H1 (cell line): ENCODE data around the gene IKZF2. TPM values are rescaled to one million over a fixed set of nuclear protein-coding genes. Genes with fewer than 3 reads are reported as not detected.

Experiments
- CTCF ChIA-PET: fragments of 300-600 bp; sonication (Branson Sonifier 250); formaldehyde crosslinking; loops from one replicate; lab custom pipeline; 2021; ENCODE audit not compliant: partially characterized antibody; lab: Charles Lee
- POLR2A ChIA-PET: fragments of 300-600 bp; sonication (Branson Sonifier 250); formaldehyde crosslinking; loops from one replicate; lab custom pipeline; 2021; ENCODE audit warnings: inconsistent platforms; ENCODE audit not compliant: partially characterized antibody; lab: Charles Lee
- DNase-seq, 2 experiments: peaks; one replicate each; pipeline versions ENCODE4 v3.0.0 to v3.0.0-alpha.2; 2010 to 2022; ENCODE audit warnings: low spot score in 2 of 2, low read depth in 1 of 2, mixed read lengths in 1 of 2
- FAIRE-seq: peaks from 2 replicates; lab custom pipeline; 2011; peaks lifted over from hg19 to GRCh38; lab: Jason Lieb, UNC
- H2AFZ ChIP-seq: 2 replicates; pipeline ENCODE4 v1.8.1; 2012; ENCODE audit warnings: low read length, inconsistent platforms
- H2AK5ac ChIP-seq: 2 replicates; pipeline ENCODE4 v1.6.1; 2013; ENCODE audit warnings: low read depth, low read length
- H2BK120ac ChIP-seq: replicated peaks from 2 replicates; pipeline ENCODE3; 2013; ENCODE audit warnings: low read depth, low read length, inconsistent platforms
- H2BK12ac ChIP-seq: 2 replicates; pipeline ENCODE4 v1.6.1; 2013; ENCODE audit warnings: low read depth, low read length
- H2BK15ac ChIP-seq: 2 replicates; pipeline ENCODE4 v1.6.1; 2013; ENCODE audit warnings: low read length
- H2BK20ac ChIP-seq: 2 replicates; pipeline ENCODE4 v1.6.1; 2013; ENCODE audit warnings: low read length
- H2BK5ac ChIP-seq: 2 replicates; pipeline ENCODE4 v1.6.1; 2013; ENCODE audit warnings: low read depth, low read length
- H3K14ac ChIP-seq: 2 replicates; pipeline ENCODE4 v1.6.1; 2013; ENCODE audit warnings: inconsistent platforms; ENCODE audit not compliant: insufficient read length
- H3K18ac ChIP-seq: 2 replicates; pipeline ENCODE4 v1.6.1; 2013; ENCODE audit warnings: low read length; ENCODE audit errors: extremely low read depth
- H3K23ac ChIP-seq: 2 replicates; pipeline ENCODE4 v1.6.1; 2013; ENCODE audit warnings: inconsistent platforms; ENCODE audit not compliant: insufficient read length
- H3K23me2 ChIP-seq: 2 replicates; pipeline ENCODE4 v1.6.1; 2013; ENCODE audit warnings: low read depth, low read length
- H3K27ac ChIP-seq: 2 replicates; pipeline ENCODE4 v1.6.1; 2011; ENCODE audit warnings: low read depth, low read length, inconsistent platforms
- H3K27me3 ChIP-seq, 4 experiments: replicated peaks in 1 of 4; 1 replicate in 1 of 4; 2 replicates in 3 of 4; pipeline versions ENCODE4 v1.6.1 to v1.8.1; 2011 to 2013; ENCODE audit warnings: low read length in 3 of 4, mild to moderate bottlenecking in 3 of 4, inconsistent platforms in 2 of 4, mixed read lengths in 2 of 4, moderate library complexity in 1 of 4; ENCODE audit not compliant: control insufficient read depth in 3 of 4, insufficient read depth in 3 of 4; ENCODE audit errors: extremely low read depth in 1 of 4
- H3K36me3 ChIP-seq, 4 experiments: 2 replicates each; pipeline versions ENCODE4 v1.6.1 to v1.8.1; 2011 to 2013; ENCODE audit warnings: mild to moderate bottlenecking in 4 of 4, low read length in 3 of 4, moderate library complexity in 2 of 4, control low read depth in 1 of 4, inconsistent platforms in 1 of 4; ENCODE audit not compliant: insufficient read depth in 4 of 4, control insufficient read depth in 2 of 4
- H3K4ac ChIP-seq: replicated peaks from 2 replicates; pipeline ENCODE3; 2013; ENCODE audit warnings: low read length, low read depth, mixed read lengths, inconsistent platforms; ENCODE audit not compliant: insufficient read length
- H3K4me1 ChIP-seq, 4 experiments: replicated peaks in 1 of 4; 1 replicate in 1 of 4; 2 replicates in 3 of 4; pipeline versions ENCODE4 v1.6.1 to v1.8.1; 2011 to 2013; ENCODE audit warnings: low read length in 3 of 4, inconsistent platforms in 2 of 4, mixed read lengths in 1 of 4; ENCODE audit not compliant: insufficient read depth in 4 of 4, control insufficient read depth in 3 of 4
- H3K4me2 ChIP-seq, 2 experiments: 2 replicates each; pipeline versions ENCODE4 v1.6.1 to v1.8.1; 2011 to 2013; ENCODE audit warnings: low read depth in 2 of 2, low read length in 2 of 2, control low read depth in 1 of 2, inconsistent platforms in 1 of 2, mild to moderate bottlenecking in 1 of 2; ENCODE audit not compliant: insufficient read depth in 1 of 2
- H3K4me3 ChIP-seq, 4 experiments: fragments of 200-600, 300-600 bp in 1 of 4; sonication (generic), shearing (Covaris generic), sonication (Bioruptor Twin) in 1 of 4; 2 replicates each; pipeline versions ENCODE4 v1.5.1 to v1.8.1; 2011 to 2016; ENCODE audit warnings: low read length in 4 of 4, low read depth in 3 of 4, control low read depth in 2 of 4, inconsistent platforms in 2 of 4, mild to moderate bottlenecking in 2 of 4, mixed read lengths in 1 of 4, moderate library complexity in 1 of 4; ENCODE audit not compliant: insufficient read depth in 2 of 4; ENCODE audit errors: extremely low read depth in 1 of 4
- H3K56ac ChIP-seq: replicated peaks from 2 replicates; pipeline ENCODE3; 2013; ENCODE audit warnings: low read depth, mild to moderate bottlenecking, mixed read lengths, low read length, inconsistent platforms; ENCODE audit not compliant: insufficient read length
- H3K79me1 ChIP-seq: 2 replicates; pipeline ENCODE4 v1.6.1; 2013; ENCODE audit warnings: low read depth, low read length, control low read depth
- H3K79me2 ChIP-seq, 2 experiments: 2 replicates each; pipeline versions ENCODE4 v1.6.1 to v1.8.1; 2012 to 2013; ENCODE audit warnings: low read length in 2 of 2, mild to moderate bottlenecking in 2 of 2, inconsistent platforms in 1 of 2; ENCODE audit not compliant: insufficient read depth in 2 of 2, control insufficient read depth in 1 of 2
- H3K9ac ChIP-seq, 4 experiments: replicated peaks in 1 of 4; 1 replicate in 1 of 4; 2 replicates in 3 of 4; pipeline versions ENCODE4 v1.6.1 to v1.8.1; 2011 to 2013; ENCODE audit warnings: low read depth in 3 of 4, low read length in 3 of 4, control low read depth in 2 of 4, mild to moderate bottlenecking in 2 of 4, moderate library complexity in 2 of 4, inconsistent platforms in 1 of 4; ENCODE audit errors: extremely low read depth in 1 of 4
- H3K9me3 ChIP-seq, 2 experiments: 2 replicates each; pipeline versions ENCODE4 v1.6.1 to v1.8.1; 2012 to 2013; ENCODE audit warnings: mild to moderate bottlenecking in 2 of 2, moderate library complexity in 2 of 2, control low read depth in 1 of 2, inconsistent platforms in 1 of 2, low read depth in 1 of 2, low read length in 1 of 2, mixed read lengths in 1 of 2; ENCODE audit not compliant: insufficient read depth in 2 of 2
- H4K20me1 ChIP-seq, 2 experiments: replicated peaks in 1 of 2; 2 replicates each; pipeline versions ENCODE3 to v1.8.1; 2011 to 2013; ENCODE audit warnings: inconsistent platforms in 2 of 2, low read length in 2 of 2, mild to moderate bottlenecking in 1 of 2; ENCODE audit not compliant: insufficient read depth in 2 of 2, control insufficient read depth in 1 of 2
- H4K5ac ChIP-seq: 2 replicates; pipeline ENCODE4 v1.6.1; 2013; ENCODE audit warnings: low read length, low read depth, mixed read lengths, inconsistent platforms; ENCODE audit not compliant: insufficient read length
- H4K8ac ChIP-seq: 2 replicates; pipeline ENCODE4 v1.8.0; 2013; ENCODE audit warnings: mild to moderate bottlenecking, moderate library complexity, low read length, inconsistent platforms; ENCODE audit not compliant: insufficient read depth; ENCODE audit errors: extremely low read depth
- H4K91ac ChIP-seq: replicated peaks from 2 replicates; pipeline ENCODE3; 2013; ENCODE audit warnings: low read length, mixed read lengths, inconsistent platforms; ENCODE audit not compliant: insufficient read length
- CEBPB ChIP-seq: IDR thresholded peaks from 2 replicates; pipeline ENCODE4 v1.6.1; 2012; ENCODE audit warnings: low read depth, low read length
- KDM1A ChIP-seq: fragments of 200-600, 300-600 bp; sonication (generic); IDR thresholded peaks from 2 replicates; pipeline ENCODE4 v1.7.1; 2016; ENCODE audit warnings: mild to moderate bottlenecking, low read length, borderline replicate concordance
- MAFK ChIP-seq: IDR thresholded peaks from 2 replicates; pipeline ENCODE4 v1.6.1; 2012; ENCODE audit warnings: low read depth, mild to moderate bottlenecking, improper control_type of control experiment, low read length
- SP4 ChIP-seq: IDR thresholded peaks from 2 replicates; pipeline ENCODE4 v1.6.1; 2012; ENCODE audit warnings: low read length, inconsistent platforms
- SRF ChIP-seq: IDR thresholded peaks from 2 replicates; pipeline ENCODE4 v1.6.1; 2011; ENCODE audit warnings: mild to moderate bottlenecking, low read depth, low read length, moderate library complexity
- YY1 ChIP-seq: IDR thresholded peaks from 2 replicates; pipeline ENCODE4 v1.6.1; 2011; ENCODE audit warnings: low read depth, mild to moderate bottlenecking, low read length
- ZNF274 ChIP-seq: IDR thresholded peaks from 2 replicates; pipeline ENCODE4 v1.7.0; 2012; ENCODE audit warnings: low read length, borderline replicate concordance; ENCODE audit errors: extremely low read depth
- polyA plus RNA-seq, 7 experiments: library from polyadenylated mRNA; depleted of rRNA in 3 of 7; stranded (reverse) in 5 of 7; unstranded in 2 of 7; fragments of >200 nt in 5 of 7; fragments of 200-250 nt in 2 of 7; gene quantifications; 1 replicate in 5 of 7; 2 replicates in 1 of 7; 4 replicates in 1 of 7; pipeline versions ENCODE4 v1.2.1 to v1.2.3, GENCODE V29; 2011 to 2013; ENCODE audit warnings: missing spikeins in 2 of 7, mixed read lengths in 2 of 7
- total RNA-seq: library from RNA; stranded (reverse); fragmentation: NEBNext Ultra II Directional; extraction: Animal tissue kit (Norgen Biotek cat#: 25700); gene quantifications from 2 replicates; pipeline ENCODE4 v1.2.1, GENCODE V29; 2021

IKZF2 gene
- total and polyA plus RNA-seq, 2 of the 8 experiments (the other 6 are each of a cell fraction or from before 2014, with no cell fraction given), result 1.7 to 4.4 TPM

DNA sequence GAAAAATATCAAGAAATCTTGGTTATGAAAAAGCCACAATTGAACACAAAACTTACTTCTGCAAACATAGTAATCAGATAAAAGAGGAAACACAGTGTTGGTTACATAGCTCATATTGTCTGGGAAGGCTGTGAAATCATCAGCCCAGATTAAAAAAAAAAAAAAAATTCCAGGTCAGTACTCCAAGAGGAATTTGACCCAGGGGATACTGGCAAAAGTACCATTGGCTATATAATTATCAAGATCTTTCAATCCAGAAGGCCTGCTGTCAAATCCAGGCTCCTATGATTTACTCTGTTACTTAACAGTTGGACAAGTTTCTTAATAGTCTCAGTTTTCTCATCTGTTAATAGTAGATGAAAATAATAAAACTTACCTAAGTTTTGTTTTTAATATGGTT, 12.9 kb upstream of the IKZF2 start:
- no peak overlapping the region for H3K14ac ChIP-seq
- H3K56ac ChIP-seq, result no peak overlapping the region
- no peak overlapping the region for H4K8ac ChIP-seq
- H2BK5ac ChIP-seq, result no peak overlapping the region
- H3K9me3 ChIP-seq, result no peaks in the 10 kb centered on the region
- H2BK12ac ChIP-seq, result no peak overlapping the region
- H3K18ac ChIP-seq, result no peak overlapping the region
- no peaks in the 10 kb centered on the region for H3K36me3 ChIP-seq
- no peaks in the 10 kb centered on the region for H3K27me3 ChIP-seq
- no peak overlapping the region for H2AFZ ChIP-seq
- no peak overlapping the region for H3K23ac ChIP-seq
- H4K20me1 ChIP-seq, result no peaks in the 10 kb centered on the region
- CTCF ChIA-PET, result no interaction called here
- H3K4me2 ChIP-seq, result no peak overlapping the region
- no peaks in the 10 kb centered on the region for H3K4me1 ChIP-seq
- no peak overlapping the region for H3K4ac ChIP-seq
- no peak overlapping the region for H4K91ac ChIP-seq
- no peak overlapping the region for H3K4me3 ChIP-seq
- no peak overlapping the region for H2BK20ac ChIP-seq
- POLR2A ChIA-PET, result no interaction called here
- H3K79me2 ChIP-seq, result no peaks in the 10 kb centered on the region
- H3K9ac ChIP-seq, result no peak overlapping the region
- H3K23me2 ChIP-seq, result no peaks in the 10 kb centered on the region; the same call in 1 of the 2 replicates
- H3K27ac ChIP-seq, result no peak overlapping the region
- TF ChIP-seq CEBPB, result no peak
- no peak for TF ChIP-seq SRF
- no peak for TF ChIP-seq KDM1A
- no peak for TF ChIP-seq ZNF274
- no peak for TF ChIP-seq SP4
- no peak for TF ChIP-seq YY1
- TF ChIP-seq MAFK, result no peak
- no peak overlapping the region for H2AK5ac ChIP-seq
- DNase-seq (no peak), FAIRE-seq (no peak)
- no peak overlapping the region for H2BK120ac ChIP-seq
- H4K5ac ChIP-seq, result no peak overlapping the region
- no peaks in the 10 kb centered on the region for H3K79me1 ChIP-seq
- no peak overlapping the region for H2BK15ac ChIP-seq
